GM10266 (cell line): ENCODE measurements around the gene KPNA4.

Experiments used
- DNase-seq: peaks from one replicate; pipeline ENCODE4 v3.0.0; 2012; ENCODE audit errors: extremely low spot score
- CTCF ChIP-seq: IDR thresholded peaks from 2 replicates; pipeline ENCODE4 v1.5.1; 2012; ENCODE audit warnings: mild to moderate bottlenecking, low read depth; ENCODE audit not compliant: control insufficient read depth, insufficient read depth; ENCODE audit errors: missing control alignments

KPNA4 gene

GRCh38 chr3:160557571-160557970 is 7.8 kb downstream of the KPNA4 start:
- no peak for TF ChIP-seq CTCF
- DNase-seq = no peak

- TF ChIP-seq CTCF = no peak
- no peak for DNase-seq
Observed at GRCh38 chr3:160556141-160556540, 9.2 kb downstream of the KPNA4 start.

- TF ChIP-seq CTCF = no peak
- no peak for DNase-seq
Observed at GRCh38 chr3:160554980-160555379, 10.4 kb downstream of the KPNA4 start.

GRCh38 chr3:160553827-160554226 is 11.5 kb downstream of the KPNA4 start:
- no peak for DNase-seq
- no peak for TF ChIP-seq CTCF

- TF ChIP-seq CTCF = no peak
- DNase-seq = no peak
Observed at GRCh38 chr3:160546727-160547126, 18.6 kb downstream of the KPNA4 start.

GRCh38 chr3:160545504-160545871 is 19.9 kb downstream of the KPNA4 start:
- no peak for DNase-seq
- TF ChIP-seq CTCF = no peak

- no peak for TF ChIP-seq CTCF
- DNase-seq = no peak
Observed at GRCh38 chr3:160544844-160545503, 20.4 kb downstream of the KPNA4 start.
